HG03469 (cell line): ENCODE results near the gene GP9.

Source experiments
- ATAC-seq: cut with Tn5 transposase; IDR thresholded peaks from one replicate; pipeline ENCODE4 v1.9.1; 2021; ENCODE audit warnings: mild to moderate bottlenecking, moderate library complexity, moderate number of reproducible peaks; ENCODE audit not compliant: unreplicated experiment

Gene GP9

DNA sequence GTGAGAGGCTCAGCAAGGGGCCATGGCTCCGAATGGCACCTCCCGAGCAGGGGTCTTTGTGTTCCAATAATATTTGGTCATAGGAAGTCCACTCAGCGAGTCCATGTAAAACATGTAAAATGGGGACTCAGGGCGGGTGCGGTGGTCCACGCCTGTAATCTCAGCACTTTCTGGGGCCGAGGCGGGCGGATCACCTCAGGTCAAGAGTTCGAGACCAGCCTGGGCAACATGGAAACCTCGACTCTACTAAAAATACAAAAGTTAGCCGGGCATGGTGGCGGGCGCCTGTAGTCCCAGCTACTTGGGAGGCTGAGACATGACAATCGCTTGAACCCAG, 33.1 kb upstream of the GP9 start:
- ATAC-seq, result no peak

DNA sequence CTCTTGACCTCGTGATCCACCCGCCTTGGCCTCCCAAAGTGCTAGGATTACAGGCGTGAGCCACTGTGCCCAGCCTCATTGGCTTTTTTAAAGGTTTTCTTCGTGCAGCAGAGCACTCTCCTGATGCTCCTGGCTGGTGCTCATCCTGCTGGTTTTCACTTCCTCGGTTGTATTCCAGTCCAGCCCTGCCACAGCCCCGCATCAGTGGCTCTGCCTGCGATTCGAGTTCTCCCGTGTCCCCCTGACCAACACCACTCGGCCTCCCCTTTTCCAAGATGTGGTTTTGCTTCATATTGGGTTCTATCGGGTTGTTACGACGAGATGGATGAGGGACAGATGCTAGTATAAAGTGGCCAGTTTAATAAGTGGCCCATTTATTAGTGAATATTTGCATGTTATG, 31.7 kb upstream of the GP9 start:
- ATAC-seq, result no peak

DNA sequence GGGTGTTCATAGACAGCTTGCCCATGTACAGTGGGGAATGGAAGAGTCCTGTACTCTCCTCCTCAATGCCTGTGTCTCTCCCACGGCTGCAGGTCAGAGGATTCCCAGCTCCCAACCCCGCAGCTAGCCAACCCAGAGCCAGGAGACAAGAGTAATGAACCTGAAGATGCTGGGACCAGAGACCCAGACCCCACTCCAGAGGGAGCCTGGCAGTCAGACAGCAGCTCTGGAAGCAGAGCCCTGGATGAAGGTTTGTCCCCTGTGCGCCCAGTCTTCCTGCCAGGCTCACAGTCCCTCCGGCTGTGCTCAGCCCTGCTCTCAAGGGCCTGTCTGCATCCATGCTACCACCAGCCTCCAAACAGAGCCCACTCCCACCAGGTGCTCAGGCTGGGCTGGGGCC, 30.0 kb upstream of the GP9 start:
- ATAC-seq, result no peak

- no peak for ATAC-seq
Observed at GRCh38 chr3:129031476-129032215, 28.9 kb upstream of the GP9 start.

DNA sequence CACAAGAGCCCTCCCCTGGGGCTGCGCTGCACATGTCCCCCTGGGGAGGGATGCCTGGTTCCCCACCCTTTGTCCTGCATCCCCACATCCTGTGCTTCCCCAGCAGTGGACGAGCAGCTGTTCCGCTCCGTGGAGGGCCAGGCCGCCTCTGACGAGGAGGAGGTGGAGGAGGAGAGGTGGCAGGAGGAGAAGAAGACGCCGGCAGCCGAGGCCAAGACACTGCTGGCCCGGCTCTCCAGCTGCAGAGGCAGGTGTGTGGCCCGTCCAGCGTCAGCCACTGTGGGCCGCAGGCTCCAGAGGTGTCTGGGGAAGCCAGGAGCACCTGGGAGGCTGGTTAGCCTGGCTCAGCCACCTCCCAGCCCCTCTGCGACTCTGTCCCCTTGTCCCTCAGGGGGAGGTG, 27.9 kb upstream of the GP9 start:
- ATAC-seq, result no peak

DNA sequence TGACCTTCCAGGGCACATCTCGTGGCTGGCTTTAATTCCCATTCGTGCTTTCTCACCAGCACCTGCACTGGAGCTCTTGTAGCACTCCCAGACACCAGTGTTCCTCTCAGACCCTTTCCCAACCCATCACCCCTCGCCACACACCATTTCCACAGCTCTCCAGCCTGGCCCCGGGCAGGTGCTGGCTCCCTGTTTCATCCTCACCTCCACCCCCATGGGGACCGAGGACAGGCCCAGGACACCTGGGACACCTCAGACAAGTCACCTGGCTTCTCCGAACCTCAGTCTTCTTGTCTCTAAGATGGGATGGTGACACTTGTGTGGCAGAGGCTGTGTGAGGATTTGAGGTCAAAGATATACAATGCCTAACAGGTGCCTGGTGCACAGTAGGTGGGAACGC, 27.4 kb upstream of the GP9 start:
- ATAC-seq, result no peak

GRCh38 chr3:129033633-129034321, 26.8 kb upstream of the GP9 start:
- ATAC-seq, result no peak

- ATAC-seq, result no peak
Observed at GRCh38 chr3:129034642-129035041, 25.9 kb upstream of the GP9 start.

DNA sequence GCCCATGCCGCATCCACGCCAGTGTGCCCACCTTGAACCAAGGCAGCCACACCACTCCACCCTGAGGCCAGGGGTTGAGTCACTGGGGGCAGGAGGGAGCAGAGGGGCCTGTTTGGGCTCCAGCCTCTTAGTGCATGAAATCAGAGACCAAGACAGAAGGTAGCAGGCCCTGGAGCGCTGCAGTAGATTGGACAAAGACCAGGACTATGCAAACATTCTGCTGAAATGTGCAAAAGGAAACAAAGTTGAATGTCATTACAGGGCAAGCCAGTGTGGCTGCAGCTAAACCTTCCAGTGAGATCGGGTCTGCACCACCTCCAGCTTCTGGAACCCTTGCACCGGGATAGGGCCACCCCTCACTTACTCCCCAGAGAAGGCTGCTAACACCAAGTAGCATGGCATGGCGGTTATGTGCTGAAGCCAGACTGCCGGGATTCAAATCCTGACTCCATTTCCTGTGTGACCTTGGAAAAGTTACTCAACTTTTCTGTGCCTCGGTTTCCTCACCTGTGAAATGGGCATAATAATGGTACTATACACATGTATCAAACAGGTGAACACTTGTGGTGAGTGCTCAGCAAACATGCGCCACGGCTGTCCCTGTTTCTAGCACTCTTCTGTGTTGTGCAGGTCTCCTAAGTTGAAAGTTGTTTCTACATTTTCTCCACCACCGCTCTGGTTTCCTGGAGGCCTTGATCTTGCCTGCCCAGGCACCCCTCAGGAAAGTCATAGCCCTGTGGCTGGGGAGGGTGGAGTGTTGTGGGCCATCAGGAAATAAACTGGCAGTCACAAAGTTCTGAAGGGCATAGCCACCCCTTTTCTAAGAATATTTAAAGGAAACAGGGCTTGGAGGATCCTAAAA, 25.0 kb upstream of the GP9 start:
- ATAC-seq, result no peak

- ATAC-seq, result no peak
Observed at GRCh38 chr3:129036222-129037092, 24.1 kb upstream of the GP9 start.

DNA sequence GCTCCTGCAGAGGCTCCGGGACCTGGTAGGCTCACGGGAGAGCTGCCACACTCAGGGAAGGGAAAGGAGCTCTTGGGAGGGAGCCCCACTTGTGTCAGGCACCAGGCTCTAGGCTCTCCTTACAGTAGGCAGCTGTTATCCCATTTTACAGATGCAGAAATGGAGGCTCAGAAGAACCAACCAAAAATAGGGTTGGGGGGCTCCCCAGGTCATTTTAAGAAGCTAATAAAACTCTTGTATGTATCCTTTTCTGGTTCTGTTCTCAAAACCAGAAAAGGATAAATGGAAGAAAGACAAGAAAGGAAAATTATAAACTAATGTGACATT, 23.5 kb upstream of the GP9 start:
- no peak for ATAC-seq

DNA sequence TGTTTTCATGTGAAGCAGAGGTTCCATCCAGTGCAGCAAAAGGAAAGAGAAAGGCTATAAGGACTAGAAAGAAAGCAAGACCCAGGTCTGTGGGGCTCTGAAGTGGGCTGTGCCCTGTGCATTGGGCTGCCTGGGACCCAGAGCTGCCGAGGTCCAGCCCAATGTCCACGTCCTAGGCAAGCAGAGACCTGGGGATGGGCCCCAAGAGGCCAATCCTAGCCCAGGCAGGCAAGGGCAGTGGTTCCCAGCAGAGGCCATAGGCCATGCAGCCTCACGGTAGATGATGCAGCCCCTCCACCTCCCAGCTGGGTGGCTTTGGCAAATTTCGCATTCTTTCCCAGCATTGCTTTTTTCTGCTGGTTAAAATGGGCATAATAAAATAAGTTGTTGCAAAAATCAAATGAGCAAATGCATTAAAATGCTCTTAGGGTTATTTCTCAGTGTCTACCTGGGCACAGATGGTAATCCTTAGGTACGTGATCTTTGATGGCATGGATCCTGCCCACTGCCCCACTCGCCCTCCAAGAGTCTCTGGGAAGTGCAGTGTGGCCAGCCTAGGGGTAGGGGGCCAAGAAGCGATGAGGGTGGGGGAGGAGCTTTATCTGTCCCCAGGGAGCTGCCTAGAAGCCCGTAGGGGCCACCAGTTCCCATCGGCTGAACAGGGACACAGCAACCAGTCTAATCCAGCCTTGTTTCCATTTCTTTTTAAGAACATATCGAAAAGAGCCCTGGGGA, 22.3 kb upstream of the GP9 start:
- no peak for ATAC-seq

GRCh38 chr3:129039271-129040038, 21.1 kb upstream of the GP9 start:
- ATAC-seq, result no peak

GRCh38 chr3:129040039-129040336, 20.6 kb upstream of the GP9 start:
- ATAC-seq, result no peak

- ATAC-seq, result no peak
Observed at GRCh38 chr3:129040579-129041300, 19.8 kb upstream of the GP9 start.

GRCh38 chr3:129045675-129046036, 14.9 kb upstream of the GP9 start:
- ATAC-seq, result no peak

GRCh38 chr3:129046037-129046731, 14.4 kb upstream of the GP9 start:
- ATAC-seq, result no peak

GRCh38 chr3:129046732-129047552, 13.6 kb upstream of the GP9 start:
- ATAC-seq, result no peak
